Stimulated activated CD8-positive, alpha-beta memory T cell treated with anti-CD3 and anti-CD28 coated beads, Interleukin-4, amount 100 ng/mL, for 4 hours (primary cell): ENCODE results near the gene SPATA16.
"Not testable (repeated sequence)": the region's sequence is repeated elsewhere in the genome, so short reads cannot be mapped to it uniquely, and the experiment has no call there.

Experiments
- DNase-seq, 2 donors: peaks; one replicate each; pipeline ENCODE4 v3.0.0-alpha.2; 2020; ENCODE audit warnings: low read depth in 2 of 2, low spot score in 1 of 2

SPATA16 gene

GRCh38 chr3:172885704-172886103 is 255.3 kb downstream of the SPATA16 start:
- DNase-seq = no peak

- DNase-seq = no peak
These were observed 258.5 kb downstream of the SPATA16 start for GRCh38 chr3:172882563-172882962.

GRCh38 chr3:172879381-172879780 is 261.7 kb downstream of the SPATA16 start:
- not testable (repeated sequence) for DNase-seq

GRCh38 chr3:172877011-172877410 is 264.0 kb downstream of the SPATA16 start:
- DNase-seq = no peak

- DNase-seq = no peak
These were observed 264.7 kb downstream of the SPATA16 start for GRCh38 chr3:172876297-172876696.

GRCh38 chr3:172875039-172875438 is 266.0 kb downstream of the SPATA16 start:
- no peak for DNase-seq

GRCh38 chr3:172869784-172870518 is 271.1 kb downstream of the SPATA16 start:
- no peak for DNase-seq

GRCh38 chr3:172869368-172869771 is 271.7 kb downstream of the SPATA16 start:
- no peak for DNase-seq

- no peak for DNase-seq
These were observed 272.3 kb downstream of the SPATA16 start for GRCh38 chr3:172868582-172869200.

- not testable (repeated sequence) for DNase-seq
These were observed 274.2 kb downstream of the SPATA16 start for GRCh38 chr3:172866726-172867350.

GRCh38 chr3:172859041-172859440 is 282.0 kb downstream of the SPATA16 start:
- no peak for DNase-seq

GRCh38 chr3:172856795-172857742 is 284.0 kb downstream of the SPATA16 start:
- no peak for DNase-seq

- DNase-seq = no peak
These were observed 286.0 kb downstream of the SPATA16 start for GRCh38 chr3:172855037-172855436.

- no peak for DNase-seq
These were observed 286.9 kb downstream of the SPATA16 start for GRCh38 chr3:172853921-172854666.

- DNase-seq = no peak
These were observed 288.0 kb downstream of the SPATA16 start for GRCh38 chr3:172853005-172853404.

- DNase-seq = no peak
These were observed 292.1 kb downstream of the SPATA16 start for GRCh38 chr3:172848910-172849309.

GRCh38 chr3:172847292-172847691 is 293.7 kb downstream of the SPATA16 start:
- DNase-seq = no peak

- no peak for DNase-seq
These were observed 294.3 kb downstream of the SPATA16 start for GRCh38 chr3:172846706-172847105.

- no peak for DNase-seq
These were observed 294.9 kb downstream of the SPATA16 start for GRCh38 chr3:172846103-172846561.

- no peak for DNase-seq
These were observed 296.6 kb downstream of the SPATA16 start for GRCh38 chr3:172844428-172844827.
